CD4-positive, alpha-beta T cell treated with Interleukin-2 at 100 ng/mL for 4 hours (primary cell): Measurements from ENCODE around the gene RALGAPB.

Source experiments
- DNase-seq: peaks from one replicate; pipeline ENCODE4 v3.0.0-alpha.2; 2020; ENCODE audit warnings: low spot score

The RALGAPB gene

DNA sequence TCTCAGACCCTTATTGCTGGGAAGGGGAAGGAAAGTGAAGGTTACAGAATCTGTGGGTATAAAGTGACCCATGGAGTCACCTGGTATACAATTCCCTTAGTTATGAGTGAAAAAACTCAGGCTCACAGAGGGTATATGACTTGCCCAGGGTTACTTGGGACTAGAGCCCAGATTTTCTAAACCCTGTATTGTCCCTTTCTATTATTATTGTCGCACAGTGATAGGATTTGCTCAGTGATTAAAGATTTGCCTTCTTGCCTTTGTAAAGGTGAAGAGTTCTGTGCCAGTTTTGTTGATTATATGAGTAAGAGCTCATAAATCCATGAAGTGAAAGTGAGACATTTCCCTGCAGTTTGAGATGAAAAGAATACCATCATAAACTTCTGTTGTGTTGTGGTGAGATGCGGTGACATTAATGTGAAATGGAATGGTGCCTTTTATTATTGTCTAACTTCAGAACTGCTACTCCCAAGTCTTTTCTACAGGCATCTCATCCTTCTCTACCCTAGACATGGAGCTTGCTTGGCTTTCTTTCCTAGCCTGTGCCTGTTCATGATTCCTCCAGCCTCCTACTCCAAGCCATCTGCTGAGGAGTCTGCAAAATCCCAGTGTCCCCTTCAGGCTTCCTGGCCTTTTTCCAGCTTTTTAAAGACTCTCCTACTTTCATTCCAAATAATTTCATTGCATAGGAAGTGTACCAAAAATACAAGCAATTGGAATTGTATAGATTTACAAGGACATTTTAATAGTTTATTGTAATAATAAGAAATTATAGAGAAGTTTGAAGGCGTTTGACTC is 74.8 kb downstream of the RALGAPB start:
- DNase-seq, result no peak

GRCh38 chr20:38548356-38549083 is 75.9 kb downstream of the RALGAPB start:
- no peak for DNase-seq

DNA sequence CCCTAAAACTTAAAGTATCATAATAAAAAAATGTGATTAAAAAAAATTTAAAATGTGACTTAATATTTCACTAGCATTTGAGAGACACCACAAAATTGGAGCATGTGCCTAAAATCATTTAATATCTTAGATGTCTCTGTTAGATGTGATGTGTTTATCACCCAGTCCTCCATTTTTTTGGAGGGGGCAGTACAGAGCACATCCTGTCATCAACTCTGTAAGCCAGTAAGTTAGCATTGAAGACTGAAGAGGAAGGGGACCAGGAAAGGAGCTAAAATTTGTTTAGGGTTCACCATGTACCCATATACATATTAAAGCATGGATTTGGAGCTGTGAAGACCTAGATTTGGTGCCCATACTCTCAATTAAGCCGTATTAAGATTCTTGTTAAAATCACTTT is 77.6 kb downstream of the RALGAPB start:
- DNase-seq, result no peak

GRCh38 chr20:38551056-38551626 is 78.5 kb downstream of the RALGAPB start:
- no peak for DNase-seq

- DNase-seq, result no peak
Observed at GRCh38 chr20:38554986-38555385, 82.3 kb downstream of the RALGAPB start.

DNA sequence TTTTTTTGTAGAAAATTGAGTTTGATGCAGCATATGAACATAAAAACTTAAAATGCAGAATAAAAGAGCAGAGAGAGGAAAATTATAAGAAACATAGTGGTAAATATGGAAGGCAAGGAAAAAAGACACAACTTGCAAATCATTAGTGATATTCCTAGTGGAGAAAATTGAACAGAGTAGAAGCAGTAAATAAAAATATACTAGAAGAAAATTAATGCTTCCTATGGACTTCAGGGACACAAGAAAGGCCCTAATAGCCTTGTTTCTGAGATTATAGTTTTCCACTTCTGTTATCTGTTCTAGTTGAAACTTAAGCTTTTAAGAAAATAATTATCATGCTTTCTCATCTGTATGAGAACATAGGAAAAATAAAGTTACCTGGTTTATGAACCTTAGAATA is 82.8 kb downstream of the RALGAPB start:
- DNase-seq, result no peak

DNA sequence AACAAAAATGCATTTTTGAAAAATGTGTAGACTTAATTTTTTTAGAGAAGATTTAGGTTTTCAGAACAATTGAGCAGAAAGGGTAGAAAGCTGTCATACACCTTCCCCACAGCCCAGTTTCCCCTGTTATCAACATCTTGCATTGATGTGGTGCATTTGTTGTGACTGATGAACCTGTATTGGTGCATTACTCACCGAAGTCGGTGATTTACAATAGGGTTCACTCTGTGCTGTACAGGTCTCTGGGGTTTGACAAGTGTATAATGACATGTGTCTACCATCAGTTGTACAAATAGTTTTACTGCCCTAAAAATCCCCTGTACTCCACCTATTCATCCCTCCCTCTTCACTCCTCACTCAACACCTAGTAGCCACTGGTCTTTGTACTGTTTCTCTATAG is 84.5 kb downstream of the RALGAPB start:
- DNase-seq, result no peak

DNA sequence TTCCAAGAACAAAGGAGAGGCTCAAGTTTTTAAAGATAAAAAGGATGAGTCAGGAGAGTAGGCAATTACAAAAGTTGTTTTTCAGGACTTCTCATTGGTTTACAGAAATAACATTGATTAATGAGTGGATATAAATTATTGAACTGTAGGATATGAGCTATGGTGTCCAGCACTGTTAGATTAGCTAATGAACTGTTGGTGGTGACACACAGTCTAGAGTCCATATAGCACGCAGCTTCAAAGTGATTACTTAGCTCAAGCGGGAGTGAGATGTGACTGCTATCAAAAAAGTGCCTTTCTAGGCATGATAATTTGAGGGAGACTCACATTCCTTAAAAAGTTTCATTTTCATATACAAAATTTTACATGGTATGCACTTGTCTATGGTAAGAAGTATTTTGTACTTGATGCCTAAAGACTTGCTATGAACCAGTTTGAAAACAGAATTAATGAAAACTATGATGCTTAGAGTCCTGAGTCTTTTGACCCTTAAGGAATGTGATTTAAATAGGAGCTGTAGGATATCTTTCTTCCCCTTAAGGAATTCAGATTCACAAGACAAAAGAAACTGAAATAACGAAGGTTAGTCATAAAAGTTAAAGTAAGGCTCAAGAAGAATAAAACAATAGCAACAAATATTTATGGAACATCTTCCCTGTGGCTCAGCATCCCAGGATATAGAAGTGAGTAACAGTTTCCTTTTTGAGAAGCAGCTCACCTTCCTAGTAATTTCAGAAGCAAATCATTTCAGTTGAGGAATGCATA is 86.1 kb downstream of the RALGAPB start:
- no peak for DNase-seq

DNA sequence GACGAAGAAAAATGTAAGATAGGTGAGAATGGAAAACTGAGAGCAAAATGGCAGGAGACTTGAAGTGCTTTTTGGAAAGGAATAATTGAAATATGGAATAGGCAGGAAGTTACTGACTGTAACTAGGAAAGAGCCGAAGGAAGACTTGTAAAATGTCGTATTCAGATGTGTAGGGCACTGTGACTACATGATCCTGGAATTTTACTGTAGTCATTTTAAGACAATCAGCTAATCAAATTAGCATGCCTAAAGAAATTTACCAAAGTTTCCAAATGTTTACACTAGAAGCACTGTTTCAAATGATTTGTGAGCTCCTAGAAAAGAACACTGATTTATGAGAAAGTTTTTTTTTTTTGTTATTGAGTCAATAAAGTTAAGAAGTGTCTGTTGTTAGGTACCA is 87.1 kb downstream of the RALGAPB start:
- no peak for DNase-seq

GRCh38 chr20:38563802-38564431 is 91.3 kb downstream of the RALGAPB start:
- DNase-seq, result no peak

DNA sequence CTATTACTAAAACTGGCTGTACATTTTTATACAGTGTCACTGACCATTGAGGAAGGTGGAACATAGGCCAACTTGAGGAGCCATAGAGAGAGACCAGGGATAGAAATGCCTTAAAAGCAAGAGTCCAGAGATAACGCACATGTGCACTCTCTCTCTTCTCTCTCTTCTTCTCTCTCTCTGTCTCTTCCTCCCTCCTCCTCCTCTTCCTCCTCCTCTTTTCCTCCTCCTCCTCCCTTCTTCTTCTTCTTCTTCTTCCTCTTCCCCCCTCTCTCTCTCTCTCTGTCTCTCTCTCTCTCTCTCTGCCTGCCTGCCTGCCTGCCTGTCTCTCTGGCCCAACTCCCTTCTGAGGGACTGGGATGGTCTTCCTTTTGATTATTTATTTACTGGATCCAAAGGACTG is 92.0 kb downstream of the RALGAPB start:
- no peak for DNase-seq

DNA sequence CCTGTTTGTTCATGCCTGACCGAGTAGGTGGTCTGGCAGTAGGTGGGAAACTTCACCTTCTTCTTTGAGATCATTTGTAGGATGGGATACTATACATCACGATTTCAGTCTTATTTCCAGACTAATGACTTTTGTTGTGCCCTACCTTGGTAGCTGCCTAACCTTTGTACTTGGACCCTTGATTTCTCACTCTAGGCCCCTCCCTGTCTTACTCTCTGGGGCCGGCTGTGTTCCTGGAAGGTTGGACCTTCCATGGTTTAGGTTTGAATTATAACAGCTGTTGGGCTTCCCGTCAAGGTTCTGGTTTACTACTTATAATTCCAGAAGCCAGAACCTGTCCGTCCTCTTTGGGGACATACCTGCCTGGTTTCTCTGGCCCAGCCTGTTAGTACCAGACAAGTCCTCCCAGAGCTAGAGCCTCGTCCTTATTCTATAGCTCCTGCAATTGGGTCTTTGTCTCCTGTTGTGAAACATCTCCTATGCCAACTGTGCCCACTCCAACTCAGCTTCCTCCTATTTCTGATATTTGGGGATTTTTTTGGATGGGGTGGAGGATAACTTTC is 93.5 kb downstream of the RALGAPB start:
- no peak for DNase-seq

GRCh38 chr20:38569747-38570525 is 97.3 kb downstream of the RALGAPB start:
- DNase-seq, result no peak

- DNase-seq, result no peak
Observed at GRCh38 chr20:38573413-38573812, 100.8 kb downstream of the RALGAPB start.

DNA sequence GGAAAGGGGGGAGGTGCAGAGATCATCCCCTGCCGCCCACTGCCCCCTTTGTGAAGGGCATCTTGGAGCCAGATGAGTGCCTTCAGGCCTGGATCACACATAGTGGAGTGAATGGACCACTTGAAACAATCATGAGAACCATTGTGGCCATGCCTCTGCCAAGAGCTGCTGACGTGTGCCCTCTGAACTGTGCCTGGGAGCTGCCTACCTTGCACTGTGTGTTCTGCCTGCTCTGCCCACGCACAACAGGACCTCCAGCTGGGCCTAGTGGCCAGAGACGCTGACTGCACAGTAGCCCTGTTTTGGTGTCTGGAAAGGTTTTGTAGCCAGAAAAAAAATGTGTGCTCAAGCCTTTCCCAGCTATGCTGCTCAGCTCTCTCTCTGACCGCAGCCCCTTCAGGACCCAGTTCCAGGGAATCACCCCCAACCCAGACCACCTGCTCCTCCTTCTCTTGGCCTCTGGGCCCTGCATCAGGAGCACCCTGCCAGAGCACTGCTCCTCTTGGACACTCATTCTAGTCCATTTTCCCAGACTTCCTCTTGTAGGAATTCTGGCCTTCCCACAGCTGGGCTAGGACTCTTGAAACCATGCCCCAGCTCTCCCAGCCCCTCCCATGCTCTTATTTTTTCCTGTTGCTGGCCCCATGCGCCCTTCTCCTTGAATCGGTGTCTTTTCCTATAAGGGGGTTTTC is 106.7 kb downstream of the RALGAPB start:
- DNase-seq, result no peak

DNA sequence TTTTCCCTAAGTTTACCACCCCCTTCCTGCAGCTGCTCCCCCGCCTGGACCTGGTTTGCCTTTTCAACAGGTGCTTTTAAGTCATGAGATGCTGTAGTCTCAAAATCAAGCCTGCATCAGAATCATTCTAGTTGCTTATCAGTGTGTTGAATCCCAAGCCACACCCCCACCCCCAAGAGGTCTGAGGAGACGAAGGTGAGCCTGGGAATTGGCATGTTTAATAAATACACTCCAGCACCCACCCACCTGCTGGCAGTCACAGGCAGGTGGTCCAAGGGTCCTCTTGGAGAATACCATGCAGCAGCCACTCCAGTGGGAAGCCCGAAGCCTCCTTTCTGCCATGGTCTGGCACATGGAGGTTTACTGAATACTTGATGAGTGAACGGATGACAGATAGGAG is 107.3 kb downstream of the RALGAPB start:
- DNase-seq, result no peak

DNA sequence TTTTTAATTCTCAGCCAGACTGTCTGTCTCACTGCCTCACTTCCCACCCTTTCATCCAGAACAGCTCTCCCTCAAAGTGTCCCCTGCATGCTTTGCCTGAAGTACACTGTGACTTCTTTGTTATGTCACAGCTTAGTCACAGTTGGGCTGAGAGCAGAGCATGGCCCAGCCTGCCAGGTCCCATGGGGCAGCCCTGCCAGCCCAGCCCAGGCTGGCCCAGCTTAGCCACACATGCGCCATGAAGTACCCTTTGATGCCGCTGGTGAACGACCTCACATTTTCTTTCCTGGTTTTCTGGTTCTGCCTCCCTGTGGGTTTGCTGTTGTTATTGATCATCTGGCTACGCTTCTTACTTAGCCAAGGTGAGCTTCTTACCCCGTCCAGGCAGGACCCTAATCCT is 108.4 kb downstream of the RALGAPB start, which contains the start of gene ADIG:
Gene ADIG, plus strand, starts transcription at position 185 of the 400 bp plus-strand sequence. Its CDS starts 54 bp downstream, at position 239.
- DNase-seq, result no peak

DNA sequence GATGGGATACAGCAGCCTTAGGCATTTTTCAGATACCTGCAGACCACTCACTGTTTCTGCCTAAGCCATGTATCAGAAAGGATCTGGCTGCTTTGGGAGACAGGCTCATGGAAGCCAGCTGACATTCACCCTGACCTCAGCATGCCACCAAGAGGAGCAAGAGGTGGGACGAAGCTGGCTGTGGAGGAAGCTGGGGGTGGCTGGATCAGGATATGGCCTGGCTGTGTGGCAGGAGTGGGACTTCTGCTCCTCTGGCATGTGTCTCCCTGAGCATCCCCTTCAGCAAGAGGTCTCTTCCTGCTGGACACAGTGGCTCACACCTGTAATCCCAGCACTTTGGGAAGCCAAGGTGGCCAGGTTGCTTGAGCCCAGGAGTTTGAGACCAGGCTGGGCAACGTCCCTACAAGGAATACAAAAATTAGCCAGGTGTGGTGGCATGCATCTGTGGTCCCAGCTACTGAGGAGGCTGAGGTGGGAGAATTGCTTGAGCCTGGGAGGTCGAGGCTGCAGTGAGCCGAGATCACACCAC is 109.3 kb downstream of the RALGAPB start:
- no peak for DNase-seq

DNA sequence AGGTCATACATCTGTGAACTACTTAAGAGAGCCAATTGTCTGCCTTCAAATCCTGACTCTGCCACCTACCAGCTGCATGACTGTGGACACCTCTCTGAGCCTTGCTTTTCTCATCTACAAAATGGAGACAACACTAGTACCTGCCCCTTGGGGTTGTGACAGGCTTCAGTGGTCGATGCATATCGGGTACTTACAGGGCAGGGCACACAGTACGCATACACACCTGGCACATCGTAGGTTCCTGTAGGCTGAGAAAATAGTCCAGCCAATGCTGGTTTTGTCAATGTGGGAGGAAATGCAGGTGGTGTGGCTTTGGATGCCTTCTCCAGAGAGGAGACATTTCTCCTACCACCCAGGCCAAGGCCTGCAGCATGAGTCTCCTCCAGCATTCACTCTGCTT is 110.7 kb downstream of the RALGAPB start:
- no peak for DNase-seq
